ENCODE data around the gene CNTN1.

DNA sequence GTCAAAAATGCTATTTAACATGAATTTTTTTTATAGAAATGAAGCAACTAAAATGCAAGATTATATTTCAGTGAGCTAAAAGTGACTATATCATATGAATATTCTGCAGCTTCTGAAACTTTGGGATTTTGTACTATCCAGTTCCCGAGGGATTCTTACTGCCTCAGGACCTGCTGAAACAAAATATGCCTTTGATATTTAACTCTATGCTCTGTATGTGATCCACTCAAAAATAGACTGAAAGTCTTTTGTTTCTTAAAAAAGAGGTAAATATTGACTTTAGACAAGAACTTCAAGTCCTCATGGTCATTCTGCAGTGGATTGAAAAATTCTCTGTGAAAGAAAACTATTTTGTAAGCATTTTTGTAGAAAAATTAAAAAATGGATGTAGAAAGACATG, 22.4 kb downstream of the CNTN1 start:
- TF ChIP-seq, protein P1, sequence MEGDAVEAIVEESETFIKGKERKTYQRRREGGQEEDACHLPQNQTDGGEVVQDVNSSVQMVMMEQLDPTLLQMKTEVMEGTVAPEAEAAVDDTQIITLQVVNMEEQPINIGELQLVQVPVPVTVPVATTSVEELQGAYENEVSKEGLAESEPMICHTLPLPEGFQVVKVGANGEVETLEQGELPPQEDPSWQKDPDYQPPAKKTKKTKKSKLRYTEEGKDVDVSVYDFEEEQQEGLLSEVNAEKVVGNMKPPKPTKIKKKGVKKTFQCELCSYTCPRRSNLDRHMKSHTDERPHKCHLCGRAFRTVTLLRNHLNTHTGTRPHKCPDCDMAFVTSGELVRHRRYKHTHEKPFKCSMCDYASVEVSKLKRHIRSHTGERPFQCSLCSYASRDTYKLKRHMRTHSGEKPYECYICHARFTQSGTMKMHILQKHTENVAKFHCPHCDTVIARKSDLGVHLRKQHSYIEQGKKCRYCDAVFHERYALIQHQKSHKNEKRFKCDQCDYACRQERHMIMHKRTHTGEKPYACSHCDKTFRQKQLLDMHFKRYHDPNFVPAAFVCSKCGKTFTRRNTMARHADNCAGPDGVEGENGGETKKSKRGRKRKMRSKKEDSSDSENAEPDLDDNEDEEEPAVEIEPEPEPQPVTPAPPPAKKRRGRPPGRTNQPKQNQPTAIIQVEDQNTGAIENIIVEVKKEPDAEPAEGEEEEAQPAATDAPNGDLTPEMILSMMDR (IDR thresholded peaks at IDR 0.05): no peak
- TF ChIP-seq POLR2A (IDR thresholded peaks at IDR 0.05): no peak
